Head of caudate nucleus (tissue), 42 donors: Measurements from ENCODE around the gene RBBP8NL.
A peak's percentile ranks its signal among the peaks of the same experiment; 100 is the strongest.
"Not testable (repeated sequence)": the region's sequence is repeated elsewhere in the genome, so short reads cannot be mapped to it uniquely, and the experiment has no call there.

ENCODE experiments used
- DNase-seq, 42 donors: peaks; one replicate each; pipeline versions ENCODE4 v3.0.0 to v3.0.0-alpha.2; 2020 to 2021; ENCODE audit warnings: mixed read lengths in 7 of 42
- intact Hi-C: fragments of 100-400 bp; cut with DNase I; formaldehyde crosslinking; loops from one replicate; pipeline ENCODE4 v1.15.0; 2022

Gene RBBP8NL

GRCh38 chr20:62388839-62389600 lies 38.3 kb downstream of the RBBP8NL start:
- intact Hi-C loops, result loop anchor here (10.0 kb wide), 2 partner anchors 204 to 324 kb away; partner anchors contain the start of genes MTG2 and TAF4
- no peak for DNase-seq

- intact Hi-C loops, result loop anchor here (2.0 to 10.0 kb wide), 3 partner anchors 85 to 323 kb away; partner anchors contain the start of genes ADRM1, MTG2 and TAF4
- no peak for DNase-seq
Measured at GRCh38 chr20:62387933-62388635, 39.3 kb downstream of the RBBP8NL start.

- intact Hi-C loops, result loop anchor here (2.0 to 10.0 kb wide), 3 partner anchors 85 to 323 kb away; partner anchors contain the start of genes ADRM1, MTG2 and TAF4
Measured at GRCh38 chr20:62387219-62387913, 40.0 kb downstream of the RBBP8NL start.

GRCh38 chr20:62386383-62387218 lies 40.7 kb downstream of the RBBP8NL start, which contains the start of gene RPS21:
TSS of gene RPS21 (plus strand) at chr20:62387103. CDS start at chr20:62387339, 236 bp downstream.
- intact Hi-C loops, result loop anchor here (2.0 to 10.0 kb wide), 3 partner anchors 84 to 322 kb away; partner anchors contain the start of genes ADRM1, MTG2 and TAF4
- peak; percentile 79 to 96 (median 92) for DNase-seq

More at GRCh38 chr20:62387219-62387913, 40.0 kb downstream of the RBBP8NL start:
- DNase-seq, result peak in 1 of 42 donors; percentile 27

- DNase-seq, result peak; percentile 61 to 89 (median 78)
- intact Hi-C loops, result loop anchor here (10.0 kb wide), 2 partner anchors 198 to 318 kb away; partner anchors contain the start of genes MTG2 and TAF4
Measured at GRCh38 chr20:62382306-62383198, 44.8 kb downstream of the RBBP8NL start.

- DNase-seq, result no peak
- intact Hi-C loops, result loop anchor here (10.0 kb wide), 2 partner anchors 197 to 317 kb away; partner anchors contain the start of genes MTG2 and TAF4
Measured at GRCh38 chr20:62381842-62382241, 45.5 kb downstream of the RBBP8NL start.

GRCh38 chr20:62381202-62381797 lies 46.0 kb downstream of the RBBP8NL start:
- intact Hi-C loops, result loop anchor here (10.0 kb wide), 2 partner anchors 196 to 316 kb away; partner anchors contain the start of genes MTG2 and TAF4
- DNase-seq, result no peak

GRCh38 chr20:62378215-62378614 lies 49.1 kb downstream of the RBBP8NL start:
- intact Hi-C loops, result loop anchor here (10.0 kb wide), 1 partner anchor 533 kb away; no protein-coding TSS in a partner anchor
- DNase-seq, result no peak

- DNase-seq, result peak in 29 of 42 donors; percentile 33 to 75 (median 56)
- intact Hi-C loops, result loop anchor here (10.0 kb wide), 1 partner anchor 533 kb away; no protein-coding TSS in a partner anchor
Measured at GRCh38 chr20:62377615-62378178, 49.6 kb downstream of the RBBP8NL start.

- intact Hi-C loops, result loop anchor here (10.0 kb wide), 1 partner anchor 532 kb away; no protein-coding TSS in a partner anchor
- no peak for DNase-seq
Measured at GRCh38 chr20:62377064-62377461, 50.3 kb downstream of the RBBP8NL start.

- DNase-seq, result peak in 1 of 42 donors; percentile 46
- intact Hi-C loops, result loop anchor here (10.0 kb wide), 1 partner anchor 532 kb away; no protein-coding TSS in a partner anchor
Measured at GRCh38 chr20:62376112-62377063, 51.0 kb downstream of the RBBP8NL start.

- intact Hi-C loops, result loop anchor here (10.0 kb wide), 1 partner anchor 530 kb away; no protein-coding TSS in a partner anchor
- no peak for DNase-seq
Measured at GRCh38 chr20:62374331-62375152, 52.8 kb downstream of the RBBP8NL start.

- intact Hi-C loops, result loop anchor here (10.0 kb wide), 1 partner anchor 529 kb away; no protein-coding TSS in a partner anchor
- DNase-seq, result not testable (repeated sequence)
Measured at GRCh38 chr20:62373631-62374179, 53.6 kb downstream of the RBBP8NL start.
